Neural cell (in vitro differentiated cells): ENCODE measurements around the gene SLC38A5.
"Not testable (repeated sequence)": the region's sequence is repeated elsewhere in the genome, so short reads cannot be mapped to it uniquely, and the experiment has no call there.

Experiments used
- REST ChIP-seq: IDR thresholded peaks from 2 replicates; pipeline ENCODE4 v1.6.1; 2012; ENCODE audit warnings: borderline replicate concordance
- TF ChIP-seq, protein P1 (sequence below): fragments of 450-650 bp; IDR thresholded peaks from 2 replicates; pipeline ENCODE4 v1.5.1; 2014; ENCODE audit warnings: antibody characterized with exemption, mild to moderate bottlenecking, moderate library complexity; ENCODE audit not compliant: poor library complexity, severe bottlenecking

GRCh38 chrX:48447201-48447600 lies 22.9 kb downstream of the SLC38A5 start:
- TF ChIP-seq, protein P1, sequence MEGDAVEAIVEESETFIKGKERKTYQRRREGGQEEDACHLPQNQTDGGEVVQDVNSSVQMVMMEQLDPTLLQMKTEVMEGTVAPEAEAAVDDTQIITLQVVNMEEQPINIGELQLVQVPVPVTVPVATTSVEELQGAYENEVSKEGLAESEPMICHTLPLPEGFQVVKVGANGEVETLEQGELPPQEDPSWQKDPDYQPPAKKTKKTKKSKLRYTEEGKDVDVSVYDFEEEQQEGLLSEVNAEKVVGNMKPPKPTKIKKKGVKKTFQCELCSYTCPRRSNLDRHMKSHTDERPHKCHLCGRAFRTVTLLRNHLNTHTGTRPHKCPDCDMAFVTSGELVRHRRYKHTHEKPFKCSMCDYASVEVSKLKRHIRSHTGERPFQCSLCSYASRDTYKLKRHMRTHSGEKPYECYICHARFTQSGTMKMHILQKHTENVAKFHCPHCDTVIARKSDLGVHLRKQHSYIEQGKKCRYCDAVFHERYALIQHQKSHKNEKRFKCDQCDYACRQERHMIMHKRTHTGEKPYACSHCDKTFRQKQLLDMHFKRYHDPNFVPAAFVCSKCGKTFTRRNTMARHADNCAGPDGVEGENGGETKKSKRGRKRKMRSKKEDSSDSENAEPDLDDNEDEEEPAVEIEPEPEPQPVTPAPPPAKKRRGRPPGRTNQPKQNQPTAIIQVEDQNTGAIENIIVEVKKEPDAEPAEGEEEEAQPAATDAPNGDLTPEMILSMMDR, result not testable (repeated sequence)
- not testable (repeated sequence) for TF ChIP-seq REST
